Endodermal cell (in vitro differentiated cells): ENCODE measurements around the gene DLGAP5. TPM values are rescaled to one million over a fixed set of nuclear protein-coding genes. Genes with fewer than 3 reads are reported as not detected.

Experiments
- DNase-seq: peaks from one replicate; pipeline ENCODE4 v3.0.0-alpha.2; 2017
- H3K27ac ChIP-seq: 2 replicates; pipeline ENCODE4 v1.5.1; 2013; ENCODE audit warnings: mild to moderate bottlenecking, low read depth, low read length, moderate library complexity
- H3K27me3 ChIP-seq: 2 replicates; pipeline ENCODE4 v1.6.1; 2013; ENCODE audit warnings: mild to moderate bottlenecking, low read length, moderate library complexity; ENCODE audit not compliant: insufficient read depth, control insufficient read depth, poor library complexity, severe bottlenecking
- H3K36me3 ChIP-seq: 2 replicates; pipeline ENCODE4 v1.7.0; 2013; ENCODE audit warnings: mild to moderate bottlenecking, low read length, moderate library complexity; ENCODE audit not compliant: control insufficient read depth, insufficient read depth
- H3K4me1 ChIP-seq: one replicate; pipeline ENCODE4 v1.7.0; 2013; ENCODE audit warnings: low read length; ENCODE audit not compliant: control insufficient read depth, insufficient read depth
- H3K4me3 ChIP-seq: 2 replicates; pipeline ENCODE4 v1.5.1; 2013; ENCODE audit warnings: mild to moderate bottlenecking, low read length, moderate library complexity
- H3K9ac ChIP-seq: 2 replicates; pipeline ENCODE4 v1.6.1; 2013; ENCODE audit warnings: mild to moderate bottlenecking, low read length, moderate library complexity; ENCODE audit not compliant: poor library complexity, severe bottlenecking; ENCODE audit errors: extremely low read depth
- H3K9me3 ChIP-seq: 2 replicates; pipeline ENCODE4 v1.6.1; 2013; ENCODE audit warnings: mild to moderate bottlenecking, low read length, moderate library complexity; ENCODE audit not compliant: control insufficient read depth
- H3K27ac Mint-ChIP-seq: 2 replicates; pipeline ENCODE4 v1.8.0; 2020; ENCODE audit warnings: mixed read lengths
- H3K27me3 Mint-ChIP-seq: 2 replicates; pipeline ENCODE4 v1.8.0; 2021; ENCODE audit warnings: mild to moderate bottlenecking, mixed read lengths; ENCODE audit not compliant: insufficient read depth
- H3K36me3 Mint-ChIP-seq: 2 replicates; pipeline ENCODE4 v1.8.0; 2020; ENCODE audit warnings: low read depth, mixed read lengths
- H3K4me1 Mint-ChIP-seq: 2 replicates; pipeline ENCODE4 v1.8.0; 2020; ENCODE audit warnings: mixed read lengths
- H3K4me3 Mint-ChIP-seq: 2 replicates; pipeline ENCODE4 v1.8.0; 2020; ENCODE audit warnings: mild to moderate bottlenecking, moderate library complexity, mixed read lengths
- H3K9me3 Mint-ChIP-seq: 2 replicates; pipeline ENCODE4 v1.8.0; 2020; ENCODE audit warnings: mild to moderate bottlenecking, mixed read lengths
- WGBS, 2 experiments: methylation state at CpG; one replicate each; pipeline versions ENCODE4 v1.1.5 to v1.1.7; 2013; ENCODE audit warnings: missing lambda C conversion rate in 2 of 2, mixed read lengths in 1 of 2; ENCODE audit not compliant: insufficient coverage in 1 of 2, insufficient read length in 1 of 2; 5-methylcytosine and 5-hydroxymethylcytosine counted together
- total RNA-seq, 2 donors: library from RNA; stranded (reverse); fragmentation: NEBNext Ultra II Directional in 1 of 2; extraction: Animal tissue kit (Norgen Biotek cat#: 25700) in 1 of 2; gene quantifications; 2 replicates in 1 of 2; 3 replicates in 1 of 2; pipeline ENCODE4 v1.2.1, GENCODE V29; 2021
- TF ChIP-seq, protein P1 (sequence below): fragments of 200-600 bp; sonication (generic); conservative IDR thresholded peaks from 2 replicates; pipeline ENCODE4 v1.5.0; 2021; ENCODE audit warnings: antibody characterized with exemption, mild to moderate bottlenecking

Gene DLGAP5
- total RNA-seq, 2 donors from 2014 or later, result 71.1 to 112 TPM

- Histone ChIP-seq H3K9me3 (no peaks in the 10 kb centered on the region), H3K4me1 (no peaks in the 10 kb centered on the region), H3K36me3 (no peaks in the 10 kb centered on the region), H3K9ac (no peak overlapping the region), H3K27me3 (no peaks in the 10 kb centered on the region), H3K27ac (no peak overlapping the region), H3K4me3 (no peak overlapping the region)
- WGBS, 2 experiments, result 81% methylated on average over 1 of the region's 2 CpGs; no CpG with 5 or more reads in 1 of the 2 experiments
- Mint-ChIP-seq H3K9me3 (no peaks in the 10 kb centered on the region), H3K4me1 (no peaks in the 10 kb centered on the region), H3K27ac (no peak overlapping the region), H3K4me3 (no peak overlapping the region), H3K36me3 (no peaks in the 10 kb centered on the region), H3K27me3 (peaks cover 2% of the 10 kb centered on the region)
- DNase-seq, result no peak
- TF ChIP-seq, protein P1, sequence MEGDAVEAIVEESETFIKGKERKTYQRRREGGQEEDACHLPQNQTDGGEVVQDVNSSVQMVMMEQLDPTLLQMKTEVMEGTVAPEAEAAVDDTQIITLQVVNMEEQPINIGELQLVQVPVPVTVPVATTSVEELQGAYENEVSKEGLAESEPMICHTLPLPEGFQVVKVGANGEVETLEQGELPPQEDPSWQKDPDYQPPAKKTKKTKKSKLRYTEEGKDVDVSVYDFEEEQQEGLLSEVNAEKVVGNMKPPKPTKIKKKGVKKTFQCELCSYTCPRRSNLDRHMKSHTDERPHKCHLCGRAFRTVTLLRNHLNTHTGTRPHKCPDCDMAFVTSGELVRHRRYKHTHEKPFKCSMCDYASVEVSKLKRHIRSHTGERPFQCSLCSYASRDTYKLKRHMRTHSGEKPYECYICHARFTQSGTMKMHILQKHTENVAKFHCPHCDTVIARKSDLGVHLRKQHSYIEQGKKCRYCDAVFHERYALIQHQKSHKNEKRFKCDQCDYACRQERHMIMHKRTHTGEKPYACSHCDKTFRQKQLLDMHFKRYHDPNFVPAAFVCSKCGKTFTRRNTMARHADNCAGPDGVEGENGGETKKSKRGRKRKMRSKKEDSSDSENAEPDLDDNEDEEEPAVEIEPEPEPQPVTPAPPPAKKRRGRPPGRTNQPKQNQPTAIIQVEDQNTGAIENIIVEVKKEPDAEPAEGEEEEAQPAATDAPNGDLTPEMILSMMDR, result no peak
Measured at GRCh38 chr14:55207832-55208231, 16.4 kb upstream of the DLGAP5 start.

- Mint-ChIP-seq H3K27ac (no peak overlapping the region), H3K9me3 (no peaks in the 10 kb centered on the region), H3K4me1 (peaks cover 2% of the 10 kb centered on the region), H3K36me3 (no peaks in the 10 kb centered on the region), H3K27me3 (peaks cover 2% of the 10 kb centered on the region), H3K4me3 (no peak overlapping the region)
- no CpG with 5 or more reads among the region's 2 CpGs for WGBS, 2 experiments
- TF ChIP-seq, protein P1, result no peak
- H3K27ac ChIP-seq, result no peak overlapping the region
- H3K36me3 ChIP-seq, result no peaks in the 10 kb centered on the region
- no peaks in the 10 kb centered on the region for H3K27me3 ChIP-seq
- no peaks in the 10 kb centered on the region for H3K4me1 ChIP-seq
- no peaks in the 10 kb centered on the region for H3K9me3 ChIP-seq
- no peak overlapping the region for H3K4me3 ChIP-seq
- no peak for DNase-seq
- H3K9ac ChIP-seq, result no peak overlapping the region
Measured at GRCh38 chr14:55206175-55206693, 14.8 kb upstream of the DLGAP5 start.

DNA sequence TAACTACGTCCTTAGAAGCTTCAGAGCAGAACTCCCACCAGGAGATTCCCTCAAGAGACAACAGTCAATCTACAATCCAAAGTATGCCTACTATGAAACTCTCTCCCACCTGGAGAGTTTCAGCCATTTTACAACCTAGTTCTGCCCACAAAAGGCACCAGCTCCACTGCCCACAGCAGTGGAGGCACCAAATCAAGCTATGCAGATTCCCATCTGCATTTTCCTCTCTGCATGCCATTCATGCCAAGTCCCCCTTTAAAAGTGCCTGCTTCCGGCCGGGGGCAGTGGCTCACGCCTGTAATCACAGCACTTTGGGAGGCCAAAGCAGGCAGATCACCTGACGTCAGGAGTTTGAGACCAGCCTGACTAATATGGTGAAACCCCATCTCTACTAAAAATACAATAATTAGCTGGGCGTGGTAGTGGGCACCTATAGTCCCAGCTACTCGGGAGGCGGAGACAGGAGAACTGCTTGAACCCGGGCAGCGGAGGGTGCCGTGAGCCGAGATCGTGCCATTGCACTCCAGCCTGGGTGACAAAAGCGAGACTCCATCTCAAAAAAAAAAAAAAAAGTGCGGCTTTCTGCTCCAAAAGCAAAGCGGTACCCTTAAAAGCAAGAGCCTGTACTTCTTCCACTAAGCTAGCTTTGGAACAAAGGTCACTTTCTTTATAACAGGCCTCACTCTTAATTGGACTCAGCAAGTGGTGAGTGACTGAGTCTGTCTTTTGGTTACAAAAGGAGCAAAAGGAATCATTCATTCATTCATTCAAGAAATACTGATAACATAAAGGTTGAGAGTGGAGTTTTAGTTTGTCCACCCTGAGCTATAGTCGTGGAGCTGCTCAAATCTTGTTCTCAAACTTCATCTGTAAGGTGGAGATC, 10.1 kb upstream of the DLGAP5 start:
- no peaks in the 10 kb centered on the region for H3K4me1 ChIP-seq
- no peak overlapping the region for H3K27ac ChIP-seq
- no peaks in the 10 kb centered on the region for H3K9me3 ChIP-seq
- no peaks in the 10 kb centered on the region for H3K9me3 Mint-ChIP-seq
- TF ChIP-seq, protein P1, result no peak
- 92 to 96% methylated on average over 14 of the region's 17 CpGs for WGBS, 2 experiments
- DNase-seq, result peak; percentile 71
- H3K27me3 Mint-ChIP-seq, result no peaks in the 10 kb centered on the region
- no peak overlapping the region for H3K4me3 Mint-ChIP-seq
- no peak overlapping the region for H3K9ac ChIP-seq
- H3K4me1 Mint-ChIP-seq, result peaks cover 8% of the 10 kb centered on the region
- H3K27me3 ChIP-seq, result no peaks in the 10 kb centered on the region
- no peak overlapping the region for H3K4me3 ChIP-seq
- H3K27ac Mint-ChIP-seq, result no peak overlapping the region
- no peaks in the 10 kb centered on the region for H3K36me3 ChIP-seq
- no peaks in the 10 kb centered on the region for H3K36me3 Mint-ChIP-seq
